Endothelial cell of hepatic sinusoid (primary cell): ENCODE measurements around the gene FAM107A.

ENCODE experiments used
- in situ Hi-C: cut with HindIII; loops from 2 replicates; pipeline ENCODE4 v1.10.0; 2017; ENCODE audit warnings: low sequenced_read_pairs

Gene FAM107A

GRCh38 chr3:58539626-58540025, 37.6 kb downstream of the FAM107A start:
- in situ Hi-C loops, result no loop called here

- in situ Hi-C loops, result no loop called here
These were observed 39.5 kb downstream of the FAM107A start for GRCh38 chr3:58537412-58538301.

- in situ Hi-C loops, result no loop called here
These were observed 40.4 kb downstream of the FAM107A start, which contains the start of gene ACOX2 for GRCh38 chr3:58536501-58537411. ACOX2 (minus strand) TSS chr3:58537190; CDS start chr3:58535106, 2,084 bp downstream.

GRCh38 chr3:58535531-58536500, 41.4 kb downstream of the FAM107A start:
- in situ Hi-C loops, result no loop called here

- in situ Hi-C loops, result no loop called here
These were observed 42.3 kb downstream of the FAM107A start for GRCh38 chr3:58534592-58535494.

- in situ Hi-C loops, result no loop called here
These were observed 44.4 kb downstream of the FAM107A start for GRCh38 chr3:58532794-58533220.

GRCh38 chr3:58531956-58532355, 45.2 kb downstream of the FAM107A start:
- in situ Hi-C loops, result no loop called here

- in situ Hi-C loops, result no loop called here
These were observed 45.6 kb downstream of the FAM107A start for GRCh38 chr3:58531555-58531954.

GRCh38 chr3:58530354-58530865, 46.8 kb downstream of the FAM107A start:
- in situ Hi-C loops, result no loop called here

GRCh38 chr3:58529516-58530353, 47.5 kb downstream of the FAM107A start:
- in situ Hi-C loops, result loop anchor here (5.0 kb wide), 1 partner anchor 82 kb away; no protein-coding TSS in a partner anchor

GRCh38 chr3:58528629-58529028, 48.6 kb downstream of the FAM107A start:
- in situ Hi-C loops, result loop anchor here (5.0 kb wide), 1 partner anchor 81 kb away; no protein-coding TSS in a partner anchor

- in situ Hi-C loops, result loop anchor here (5.0 kb wide), 1 partner anchor 80 kb away; no protein-coding TSS in a partner anchor
These were observed 49.8 kb downstream of the FAM107A start for GRCh38 chr3:58527440-58527839.

GRCh38 chr3:58526515-58526957, 50.7 kb downstream of the FAM107A start:
- in situ Hi-C loops, result loop anchor here (5.0 kb wide), 1 partner anchor 79 kb away; no protein-coding TSS in a partner anchor

GRCh38 chr3:58524326-58524888, 52.8 kb downstream of the FAM107A start:
- in situ Hi-C loops, result no loop called here

GRCh38 chr3:58522759-58523425, 54.3 kb downstream of the FAM107A start:
- in situ Hi-C loops, result no loop called here

- in situ Hi-C loops, result no loop called here
These were observed 55.1 kb downstream of the FAM107A start for GRCh38 chr3:58521917-58522631.
